Mammary epithelial cell (primary cell): ENCODE data around the gene KSR1.
"Not testable (repeated sequence)": the region's sequence is repeated elsewhere in the genome, so short reads cannot be mapped to it uniquely, and the experiment has no call there.

Experiments
- EZH2 ChIP-seq: IDR thresholded peaks from 2 replicates; pipeline ENCODE4 v1.6.1; 2012; ENCODE audit warnings: low read length, inconsistent platforms, borderline replicate concordance
- TF ChIP-seq, protein P1 (sequence below), 2 donors: IDR thresholded peaks in 1 of 2; conservative IDR thresholded peaks in 1 of 2; 2 replicates each; pipeline ENCODE4 v1.5.1; 2011 to 2012; ENCODE audit warnings: inconsistent platforms in 2 of 2, low read length in 2 of 2, mild to moderate bottlenecking in 2 of 2, control low read depth in 1 of 2, low read depth in 1 of 2; ENCODE audit not compliant: insufficient read depth in 1 of 2; ENCODE audit errors: extremely low read depth in 1 of 2

DNA sequence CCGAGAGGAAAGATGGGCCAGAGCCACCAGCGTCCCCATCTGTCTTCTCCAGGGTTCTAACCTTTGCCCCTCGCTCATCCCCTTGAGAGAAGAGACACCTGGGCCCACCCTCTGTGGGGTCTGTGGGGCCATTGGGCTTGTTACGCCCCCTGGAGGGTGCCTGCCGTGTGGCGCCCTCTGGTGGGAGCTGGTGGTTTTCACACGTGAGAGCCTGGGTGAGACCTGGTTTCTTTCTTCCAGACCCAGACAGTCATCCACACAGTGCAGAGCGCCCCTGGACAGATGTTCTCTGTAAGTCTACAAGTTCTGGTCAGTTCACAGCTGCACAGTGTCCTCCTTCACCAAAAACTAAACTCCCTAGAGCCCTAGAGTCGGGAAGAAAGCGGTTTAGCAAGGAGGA, 189.4 kb downstream of the KSR1 start:
- TF ChIP-seq, protein P1, sequence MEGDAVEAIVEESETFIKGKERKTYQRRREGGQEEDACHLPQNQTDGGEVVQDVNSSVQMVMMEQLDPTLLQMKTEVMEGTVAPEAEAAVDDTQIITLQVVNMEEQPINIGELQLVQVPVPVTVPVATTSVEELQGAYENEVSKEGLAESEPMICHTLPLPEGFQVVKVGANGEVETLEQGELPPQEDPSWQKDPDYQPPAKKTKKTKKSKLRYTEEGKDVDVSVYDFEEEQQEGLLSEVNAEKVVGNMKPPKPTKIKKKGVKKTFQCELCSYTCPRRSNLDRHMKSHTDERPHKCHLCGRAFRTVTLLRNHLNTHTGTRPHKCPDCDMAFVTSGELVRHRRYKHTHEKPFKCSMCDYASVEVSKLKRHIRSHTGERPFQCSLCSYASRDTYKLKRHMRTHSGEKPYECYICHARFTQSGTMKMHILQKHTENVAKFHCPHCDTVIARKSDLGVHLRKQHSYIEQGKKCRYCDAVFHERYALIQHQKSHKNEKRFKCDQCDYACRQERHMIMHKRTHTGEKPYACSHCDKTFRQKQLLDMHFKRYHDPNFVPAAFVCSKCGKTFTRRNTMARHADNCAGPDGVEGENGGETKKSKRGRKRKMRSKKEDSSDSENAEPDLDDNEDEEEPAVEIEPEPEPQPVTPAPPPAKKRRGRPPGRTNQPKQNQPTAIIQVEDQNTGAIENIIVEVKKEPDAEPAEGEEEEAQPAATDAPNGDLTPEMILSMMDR (conservative IDR thresholded peaks at IDR 0.05 in 1 of 2, IDR thresholded peaks at IDR 0.05 in 1 of 2; ENCODE audit: extremely low read depth in 1 of 2, insufficient read depth in 1 of 2, low read depth in 1 of 2, low read length in 2 of 2), result not testable (repeated sequence)
- TF ChIP-seq EZH2, result not testable (repeated sequence)
